ENCODE results near the gene DOCK4. TPM values are rescaled to one million over a fixed set of nuclear protein-coding genes. Genes with fewer than 3 reads are reported as not detected.

Gene DOCK4
- polyA plus RNA-seq, 2 of the 4 experiments (the other 2 are of a cell fraction) = 13.7 to 15.7 TPM

GRCh38 chr7:111780527-111780926 is 425.7 kb downstream of the DOCK4 start:
- POLR2A ChIA-PET = no interaction called here
- ATAC-seq (no peak), DNase-seq (ENCODE audit: low read depth in 1 of 2, low spot score in 1 of 2) (no peak), FAIRE-seq (no peak)
- Histone ChIP-seq H3K4me1 (no peaks in the 10 kb centered on the region), H3K9me3 (no peaks in the 10 kb centered on the region), H3K4me3 (no peak overlapping the region), H3K27ac (no peak overlapping the region), H3K4me2 (no peak overlapping the region)
- CTCF ChIA-PET = interaction anchor here (1.3 to 1.6 kb wide), 3 partner anchors 17 to 18 kb away, joined by 3 to 4 read pairs (median 4); no protein-coding TSS in a partner anchor
- TF ChIP-seq, protein P1, sequence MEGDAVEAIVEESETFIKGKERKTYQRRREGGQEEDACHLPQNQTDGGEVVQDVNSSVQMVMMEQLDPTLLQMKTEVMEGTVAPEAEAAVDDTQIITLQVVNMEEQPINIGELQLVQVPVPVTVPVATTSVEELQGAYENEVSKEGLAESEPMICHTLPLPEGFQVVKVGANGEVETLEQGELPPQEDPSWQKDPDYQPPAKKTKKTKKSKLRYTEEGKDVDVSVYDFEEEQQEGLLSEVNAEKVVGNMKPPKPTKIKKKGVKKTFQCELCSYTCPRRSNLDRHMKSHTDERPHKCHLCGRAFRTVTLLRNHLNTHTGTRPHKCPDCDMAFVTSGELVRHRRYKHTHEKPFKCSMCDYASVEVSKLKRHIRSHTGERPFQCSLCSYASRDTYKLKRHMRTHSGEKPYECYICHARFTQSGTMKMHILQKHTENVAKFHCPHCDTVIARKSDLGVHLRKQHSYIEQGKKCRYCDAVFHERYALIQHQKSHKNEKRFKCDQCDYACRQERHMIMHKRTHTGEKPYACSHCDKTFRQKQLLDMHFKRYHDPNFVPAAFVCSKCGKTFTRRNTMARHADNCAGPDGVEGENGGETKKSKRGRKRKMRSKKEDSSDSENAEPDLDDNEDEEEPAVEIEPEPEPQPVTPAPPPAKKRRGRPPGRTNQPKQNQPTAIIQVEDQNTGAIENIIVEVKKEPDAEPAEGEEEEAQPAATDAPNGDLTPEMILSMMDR (IDR thresholded peaks at IDR 0.05) = no peak
- TF ChIP-seq CBX8 (IDR thresholded peaks at IDR 0.05) (no peak), SMC3 (IDR thresholded peaks at IDR 0.05) (no peak), E2F6 (IDR thresholded peaks at IDR 0.05; ENCODE audit: borderline replicate concordance, low read depth) (no peak), EP300 (IDR thresholded peaks at IDR 0.05) (no peak), HDAC2 (IDR thresholded peaks at IDR 0.05) (no peak), ESRRA (IDR thresholded peaks at IDR 0.05; ENCODE audit: borderline replicate concordance, low read length) (no peak), EHMT2 (IDR thresholded peaks at IDR 0.05; ENCODE audit: low read depth) (no peak), MAFK (IDR thresholded peaks at IDR 0.05; ENCODE audit: partially characterized antibody) (no peak), USF2 (IDR thresholded peaks at IDR 0.05) (no peak), BHLHE40 (IDR thresholded peaks at IDR 0.05; ENCODE audit: low read depth, low read length) (no peak), MYC (IDR thresholded peaks at IDR 0.05; ENCODE audit: borderline replicate concordance, low read length) (no peak), KDM5A (IDR thresholded peaks at IDR 0.05) (no peak), POLR2AphosphoS2 (conservative IDR thresholded peaks at IDR 0.05; ENCODE audit: low read length) (no peak)
- TF ChIP-seq, protein P2, sequence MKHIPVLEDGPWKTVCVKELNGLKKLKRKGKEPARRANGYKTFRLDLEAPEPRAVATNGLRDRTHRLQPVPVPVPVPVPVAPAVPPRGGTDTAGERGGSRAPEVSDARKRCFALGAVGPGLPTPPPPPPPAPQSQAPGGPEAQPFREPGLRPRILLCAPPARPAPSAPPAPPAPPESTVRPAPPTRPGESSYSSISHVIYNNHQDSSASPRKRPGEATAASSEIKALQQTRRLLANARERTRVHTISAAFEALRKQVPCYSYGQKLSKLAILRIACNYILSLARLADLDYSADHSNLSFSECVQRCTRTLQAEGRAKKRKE (CRISPR knock-in tag; IDR thresholded peaks at IDR 0.05; ENCODE audit: low read depth) = no peak
- 64% methylated on average over 1 of the region's 1 CpG for WGBS (ENCODE audit: missing lambda C conversion rate)

- POLR2A ChIA-PET = no interaction called here
These were observed 431.0 kb downstream of the DOCK4 start for GRCh38 chr7:111775206-111775605.

More at GRCh38 chr7:111775206-111775605, 431.0 kb downstream of the DOCK4 start:
- DNase-seq (ENCODE audit: low read depth in 1 of 2, low spot score in 1 of 2) (no peak), FAIRE-seq (no peak), ATAC-seq (no peak)
- 24% methylated on average over 1 of the region's 1 CpG for WGBS (ENCODE audit: missing lambda C conversion rate)
- no peak overlapping the region for H3K4me3 ChIP-seq
- CTCF ChIA-PET = interaction anchor here (1.0 kb wide), 2 partner anchors 12 to 80 kb away, joined by 3 read pairs; no protein-coding TSS in a partner anchor
- H3K9me3 ChIP-seq = no peaks in the 10 kb centered on the region
- H3K4me1 ChIP-seq = no peaks in the 10 kb centered on the region
- H3K27ac ChIP-seq = no peak overlapping the region
- no peak overlapping the region for H3K4me2 ChIP-seq
- TF ChIP-seq CBX8 (IDR thresholded peaks at IDR 0.05) (no peak), ZFP36 (IDR thresholded peaks at IDR 0.05; ENCODE audit: borderline replicate concordance, partially characterized antibody) (no peak), CHD2 (IDR thresholded peaks at IDR 0.05; ENCODE audit: low read length, partially characterized antibody) (no peak), HOXB13 (CRISPR knock-in tag; IDR thresholded peaks at IDR 0.05; ENCODE audit: low read depth) (no peak), HMGXB4 (CRISPR knock-in tag; IDR thresholded peaks at IDR 0.05; ENCODE audit: borderline replicate concordance) (no peak), RNF2 (IDR thresholded peaks at IDR 0.05; ENCODE audit: borderline replicate concordance, low read depth) (no peak), CEBPB (IDR thresholded peaks at IDR 0.05) (no peak), POLR2A (IDR thresholded peaks at IDR 0.05; ENCODE audit: low read length) (no peak)
- TF ChIP-seq, protein P1 (IDR thresholded peaks at IDR 0.05) = no peak
